GM19238 (cell line): ENCODE measurements around the gene TRIP6.
"Not testable (repeated sequence)": the region's sequence is repeated elsewhere in the genome, so short reads cannot be mapped to it uniquely, and the experiment has no call there.

Source experiments
- DNase-seq: peaks from one replicate; pipeline ENCODE4 v3.0.0; 2011; ENCODE audit warnings: low spot score; ENCODE audit not compliant: insufficient read length

Gene TRIP6

GRCh38 chr7:100890653-100891567 lies 23.7 kb downstream of the TRIP6 start:
- no peak for DNase-seq

GRCh38 chr7:100891568-100892247 lies 24.5 kb downstream of the TRIP6 start:
- no peak for DNase-seq

- no peak for DNase-seq
Observed at GRCh38 chr7:100892364-100893317, 25.5 kb downstream of the TRIP6 start.

- no peak for DNase-seq
Observed at GRCh38 chr7:100893318-100893895, 26.2 kb downstream of the TRIP6 start.

DNA sequence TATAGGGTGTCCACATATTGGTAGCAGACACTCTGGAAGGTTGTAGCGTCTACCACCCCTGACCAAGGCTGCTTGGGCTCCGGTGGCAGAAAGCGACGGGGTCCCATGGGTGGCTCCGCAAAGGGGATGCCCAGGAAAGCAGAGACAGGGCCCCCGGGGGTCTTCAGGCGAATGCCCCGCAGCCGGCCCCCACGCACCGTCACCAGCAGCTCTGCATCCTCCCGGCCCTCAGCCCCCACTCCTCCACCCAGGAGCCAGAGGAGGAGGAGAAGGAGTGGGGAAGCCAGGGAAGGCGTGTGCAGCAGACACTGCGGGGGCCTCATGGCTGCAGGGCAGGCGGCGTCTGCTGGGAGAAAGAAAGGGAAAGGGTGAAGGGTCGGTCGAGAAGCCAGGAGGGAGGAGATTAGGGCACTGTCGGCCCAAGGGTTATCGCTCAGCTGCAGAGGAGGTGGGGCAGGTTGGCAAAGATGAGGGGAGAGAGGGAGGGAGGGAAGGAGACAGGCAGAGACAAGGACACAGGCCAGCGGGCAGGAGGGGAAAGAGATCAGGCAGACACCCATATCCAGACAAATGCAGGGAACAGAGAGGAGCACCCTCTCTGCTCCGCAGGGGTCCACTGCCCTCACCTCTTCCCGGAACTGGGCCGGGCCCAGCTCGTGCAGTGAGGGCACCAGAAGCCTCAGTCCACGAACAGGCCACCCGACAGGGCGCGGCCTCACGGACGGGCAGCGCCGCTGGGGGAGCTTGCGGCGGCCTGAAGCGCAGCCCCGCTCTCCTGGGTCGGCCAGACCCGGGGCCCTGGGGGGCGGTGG lies 26.9 kb downstream of the TRIP6 start:
- DNase-seq, result no peak

GRCh38 chr7:100894860-100895700 lies 27.9 kb downstream of the TRIP6 start:
- DNase-seq, result no peak

DNA sequence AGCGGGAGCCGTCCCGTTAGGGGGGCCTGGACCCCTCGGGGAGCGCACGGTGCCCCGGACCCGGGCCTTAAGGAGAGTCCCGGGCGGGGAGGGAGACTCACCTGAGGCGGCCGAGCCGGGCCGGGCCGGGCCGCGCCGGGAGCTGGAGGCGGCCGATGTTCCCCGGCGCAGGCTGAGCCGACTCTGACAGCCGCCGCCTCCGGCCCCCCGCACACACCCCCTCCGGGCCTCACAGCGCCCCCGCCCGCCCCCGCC lies 28.4 kb downstream of the TRIP6 start, which contains the start of gene ACHE:
Gene ACHE, minus strand, starts transcription at position 188 of the 255 bp plus-strand sequence. CDS start 1,656 bp downstream, outside the sequence.
- no peak for DNase-seq

GRCh38 chr7:100895956-100896731 lies 29.0 kb downstream of the TRIP6 start:
- no peak for DNase-seq

DNA sequence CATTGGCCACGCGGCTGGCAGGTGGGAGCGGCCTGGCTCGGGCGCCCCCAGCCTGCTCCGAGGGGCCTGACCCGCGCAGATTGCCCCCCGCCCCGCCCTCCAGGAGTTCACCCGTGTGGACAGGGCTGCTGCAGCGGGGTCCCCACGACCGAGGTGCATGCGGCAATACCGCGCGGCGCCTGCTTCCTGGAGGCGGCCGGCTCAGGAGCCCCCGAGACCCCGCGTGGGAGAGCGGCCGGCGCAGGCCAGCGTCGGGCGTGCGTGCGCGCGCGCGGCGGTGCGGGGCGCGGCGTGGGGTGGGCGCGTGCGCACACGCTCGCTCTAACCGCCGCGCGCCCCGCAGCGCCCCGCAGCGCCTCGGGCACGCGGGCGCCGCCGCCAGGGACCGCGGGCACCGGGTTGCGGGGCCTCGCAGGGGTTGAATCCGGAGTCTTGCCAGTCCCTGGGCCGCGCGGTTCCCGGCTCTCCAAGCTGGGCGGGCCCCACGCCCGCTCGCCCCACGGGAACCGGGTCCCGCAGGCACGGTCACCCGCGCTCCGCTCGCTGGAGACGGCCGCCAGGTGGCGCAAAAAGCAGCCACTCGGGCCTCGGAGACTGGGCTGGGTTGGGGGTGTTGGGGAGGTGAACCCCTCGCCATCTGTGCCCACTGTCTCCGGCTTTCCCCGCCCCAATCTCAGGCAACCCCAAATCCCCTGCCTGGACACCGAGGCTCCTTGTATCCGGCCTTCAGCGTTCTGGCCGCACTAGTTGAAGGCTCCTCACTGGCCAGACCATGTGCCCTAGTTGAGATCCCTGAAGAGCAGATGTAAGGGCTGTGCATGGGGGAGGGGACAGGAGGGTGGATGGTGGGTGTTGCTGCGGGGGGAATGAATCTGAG lies 29.8 kb downstream of the TRIP6 start:
- DNase-seq, result no peak

GRCh38 chr7:100897772-100898454 lies 30.7 kb downstream of the TRIP6 start:
- no peak for DNase-seq

- no peak for DNase-seq
Observed at GRCh38 chr7:100899432-100899831, 32.2 kb downstream of the TRIP6 start.

GRCh38 chr7:100900978-100901377 lies 33.8 kb downstream of the TRIP6 start:
- DNase-seq, result no peak

DNA sequence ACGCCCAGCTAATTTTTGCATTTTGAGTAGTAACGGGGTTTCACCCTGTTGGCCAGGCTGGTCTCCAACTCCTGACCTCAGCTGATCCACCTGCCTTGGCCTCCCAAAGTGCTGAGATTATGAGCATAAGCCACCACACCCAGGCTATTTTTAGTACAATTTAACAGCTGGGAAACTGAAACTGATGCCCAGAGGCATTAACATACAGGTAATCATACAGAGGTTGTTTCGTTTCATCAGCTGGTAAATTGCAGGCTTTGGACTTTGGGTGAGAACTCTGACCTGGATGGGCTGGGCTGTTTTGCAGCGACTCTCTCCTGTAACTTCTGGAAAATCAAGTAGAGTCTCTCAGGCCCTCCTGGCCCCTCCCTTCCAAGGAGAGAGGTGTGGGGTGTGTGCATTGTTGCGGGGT lies 34.7 kb downstream of the TRIP6 start:
- DNase-seq, result no peak

DNA sequence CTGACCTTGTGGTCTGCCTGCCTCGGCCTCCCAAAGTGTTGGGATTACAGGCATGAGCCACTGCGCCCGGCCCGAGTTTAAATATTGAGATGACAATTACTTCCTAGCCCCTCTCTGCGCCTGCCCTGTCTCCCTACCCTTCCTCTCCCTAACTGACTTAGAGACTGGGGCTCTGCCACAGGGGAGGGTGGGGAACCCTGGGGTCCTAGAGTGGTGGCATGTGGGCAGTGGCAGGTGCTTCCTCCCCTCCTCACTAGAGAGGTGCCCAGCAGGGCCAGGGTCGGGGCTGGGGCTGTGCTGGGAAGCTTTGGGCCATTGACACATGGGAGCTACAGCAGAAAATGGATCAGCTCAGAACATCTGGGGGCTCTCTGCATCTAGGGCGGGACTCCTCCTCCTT lies 35.5 kb downstream of the TRIP6 start:
- DNase-seq, result no peak

DNA sequence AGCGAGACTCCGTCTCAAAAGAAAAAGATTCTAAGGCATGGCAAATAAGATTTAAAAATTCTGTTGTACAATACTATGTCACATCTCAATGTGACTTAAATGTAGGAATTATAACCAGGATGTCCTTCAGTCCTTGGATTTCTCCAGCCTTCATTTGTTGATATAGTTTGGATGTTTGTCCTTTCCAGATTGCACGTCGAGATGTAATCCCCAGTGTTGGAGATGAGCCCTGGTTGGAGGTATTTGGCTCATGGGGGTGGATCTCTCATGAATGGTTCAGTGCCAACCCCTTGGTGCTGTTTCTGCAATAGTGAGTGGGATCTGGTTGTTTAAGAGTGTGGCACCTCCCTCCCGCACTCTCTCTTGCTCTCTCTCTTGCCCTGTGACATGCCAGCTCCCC lies 41.3 kb downstream of the TRIP6 start:
- no peak for DNase-seq

DNA sequence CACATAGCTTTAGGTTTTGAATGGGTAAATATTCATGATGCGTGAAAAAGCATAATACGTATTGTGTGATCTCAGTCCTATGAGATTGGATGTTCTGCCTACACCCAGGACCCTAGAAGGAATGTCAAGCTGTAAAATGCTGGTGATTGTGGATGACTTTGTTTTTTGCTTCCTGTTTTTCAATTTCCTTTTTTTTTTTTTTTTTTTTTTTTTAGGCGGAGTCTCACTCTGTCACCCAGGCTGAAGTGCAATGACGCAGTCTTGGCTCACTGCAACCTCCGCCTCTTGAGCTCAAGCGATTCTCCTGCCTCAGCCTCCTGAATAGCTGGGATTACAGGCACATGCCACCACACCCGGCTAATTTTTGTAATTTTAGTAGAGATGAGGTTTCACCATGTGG lies 43.3 kb downstream of the TRIP6 start:
- not testable (repeated sequence) for DNase-seq

- no peak for DNase-seq
Observed at GRCh38 chr7:100911484-100911883, 44.3 kb downstream of the TRIP6 start.
